Endothelial cell of umbilical vein (primary cell): Measurements from ENCODE around the gene CPED1. TPM values are rescaled to one million over a fixed set of nuclear protein-coding genes. Genes with fewer than 3 reads are reported as not detected.

Experiments used
- BruUV-seq: library from RNA; stranded (reverse); fragments of 400-500 nt; replicated peaks from 2 replicates; lab custom pipeline; 2021; lab: Mats Ljungman, UMichigan
- CTCF ChIA-PET: fragments of 300-600, 350-600 bp; sonication (Branson Sonifier 250); formaldehyde crosslinking; loops from one replicate; lab custom pipeline; 2021; ENCODE audit warnings: antibody characterized with exemption, inconsistent platforms; lab: Charles Lee
- POLR2A ChIA-PET: fragments of 300-600, 350-600 bp; sonication (Branson Sonifier 250); formaldehyde crosslinking; loops from one replicate; lab custom pipeline; 2021; ENCODE audit warnings: antibody characterized with exemption, inconsistent platforms; lab: Charles Lee
- DNase-seq: peaks from one replicate; pipeline ENCODE4 v3.0.0-alpha.2; 2011; ENCODE audit warnings: low read depth, low spot score
- FAIRE-seq: peaks from 2 replicates; lab custom pipeline; 2011; peaks lifted over from hg19 to GRCh38; lab: Jason Lieb, UNC
- H2AFZ ChIP-seq: 2 replicates; pipeline ENCODE4 v1.6.0; 2012; ENCODE audit warnings: low read depth, low read length, control low read depth, inconsistent platforms
- H3K27ac ChIP-seq: 2 replicates; pipeline ENCODE4 v1.5.1; 2011; ENCODE audit warnings: low read depth, mild to moderate bottlenecking, control low read depth, low read length, moderate library complexity; ENCODE audit not compliant: insufficient read depth
- H3K27me3 ChIP-seq, 2 experiments: 2 replicates each; pipeline versions ENCODE4 v1.6.0 to v1.6.1; 2011; ENCODE audit warnings: low read length in 2 of 2, mixed read lengths in 1 of 2; ENCODE audit not compliant: control insufficient read depth in 2 of 2, insufficient read depth in 2 of 2
- H3K36me3 ChIP-seq, 2 experiments: 2 replicates in 1 of 2; 3 replicates in 1 of 2; pipeline ENCODE4 v1.5.1; 2011; ENCODE audit warnings: low read length in 2 of 2, mild to moderate bottlenecking in 1 of 2, moderate library complexity in 1 of 2; ENCODE audit not compliant: control insufficient read depth in 2 of 2, insufficient read depth in 2 of 2; ENCODE audit errors: extremely low read depth in 1 of 2
- H3K4me1 ChIP-seq: 3 replicates; pipeline ENCODE4 v1.5.1; 2011; ENCODE audit warnings: mild to moderate bottlenecking, low read length; ENCODE audit not compliant: control insufficient read depth, insufficient read depth; ENCODE audit errors: extremely low read depth
- H3K4me2 ChIP-seq: 2 replicates; pipeline ENCODE4 v1.6.1; 2011; ENCODE audit warnings: low read length, control low read depth, mixed read lengths; ENCODE audit not compliant: insufficient read depth
- H3K4me3 ChIP-seq, 3 experiments: fragments of 200-600 bp in 1 of 3; sonication (generic), shearing (Covaris generic) in 1 of 3; replicated peaks in 1 of 3; 2 replicates each; pipeline ENCODE4 v1.5.1; 2011 to 2016; ENCODE audit warnings: control low read depth in 3 of 3, low read length in 3 of 3, mild to moderate bottlenecking in 2 of 3, inconsistent platforms in 1 of 3, low read depth in 1 of 3, moderate library complexity in 1 of 3; ENCODE audit not compliant: insufficient read depth in 1 of 3
- H3K79me2 ChIP-seq: 2 replicates; pipeline ENCODE4 v1.6.0; 2012; ENCODE audit warnings: low read length, inconsistent platforms; ENCODE audit not compliant: control insufficient read depth, insufficient read depth
- H3K9ac ChIP-seq: replicated peaks from 2 replicates; pipeline ENCODE3; 2011; ENCODE audit warnings: low read length, control low read depth; ENCODE audit not compliant: insufficient read depth; ENCODE audit errors: extremely low read depth
- H3K9me1 ChIP-seq: replicated peaks from 3 replicates; pipeline ENCODE4 v1.6.0; 2011; ENCODE audit warnings: mild to moderate bottlenecking, low read length; ENCODE audit not compliant: control insufficient read depth, insufficient read depth; ENCODE audit errors: extremely low read depth
- H3K9me3 ChIP-seq: replicated peaks from 2 replicates; pipeline ENCODE4 v1.5.1; 2012; ENCODE audit warnings: low read length, inconsistent platforms; ENCODE audit not compliant: control insufficient read depth, insufficient read depth
- H4K20me1 ChIP-seq: replicated peaks from 2 replicates; pipeline ENCODE3; 2011; ENCODE audit warnings: mild to moderate bottlenecking, low read length; ENCODE audit not compliant: control insufficient read depth, insufficient read depth; ENCODE audit errors: extremely low read depth
- EZH2 ChIP-seq: IDR thresholded peaks from 2 replicates; pipeline ENCODE4 v1.6.1; 2012; ENCODE audit warnings: borderline replicate concordance, low read depth, mild to moderate bottlenecking, moderate library complexity, low read length, inconsistent platforms; ENCODE audit not compliant: severe bottlenecking
- FOS ChIP-seq: IDR thresholded peaks from 2 replicates; pipeline ENCODE4 v1.6.1; 2011; ENCODE audit warnings: mild to moderate bottlenecking, low read length, moderate library complexity, borderline replicate concordance; ENCODE audit not compliant: insufficient read depth
- GATA2 ChIP-seq: IDR thresholded peaks from 2 replicates; pipeline ENCODE4 v1.7.0; 2011; ENCODE audit warnings: low read depth, mild to moderate bottlenecking, moderate library complexity, mixed read lengths, low read length; ENCODE audit not compliant: insufficient read length, insufficient read depth
- JUN ChIP-seq: IDR thresholded peaks from 2 replicates; pipeline ENCODE4 v1.6.1; 2011; ENCODE audit warnings: borderline replicate concordance, low read depth; ENCODE audit not compliant: insufficient read length, insufficient read depth
- MAX ChIP-seq: IDR thresholded peaks from 2 replicates; pipeline ENCODE4 v1.6.1; 2011; ENCODE audit not compliant: insufficient read depth, insufficient read length
- MYC ChIP-seq: IDR thresholded peaks from one replicate; pipeline ENCODE4 v1.6.1; 2011; ENCODE audit warnings: mild to moderate bottlenecking, low read depth, low read length
- POLR2A ChIP-seq: IDR thresholded peaks from 2 replicates; pipeline ENCODE4 v1.6.1; 2012; ENCODE audit warnings: low read depth, mild to moderate bottlenecking, control low read depth, low read length
- POLR2AphosphoS5 ChIP-seq: IDR thresholded peaks from 2 replicates; pipeline ENCODE4 v1.6.1; 2012; ENCODE audit warnings: low read depth, mild to moderate bottlenecking, control low read depth, low read length, moderate library complexity; ENCODE audit not compliant: insufficient read depth
- dilution Hi-C: fragments of 300-500 bp; cut with MboI; formaldehyde crosslinking; loops from one replicate; pipeline ENCODE4 v1.15.0; 2019; ENCODE audit warnings: low sequenced_read_pairs; ENCODE audit not compliant: extremely low pct_ligation_motif_present
- intact Hi-C: fragments of 100-400 bp; cut with micrococcal nuclease; formaldehyde crosslinking; loops from one replicate; pipeline ENCODE4 v1.10.0; 2022
- polyA plus RNA-seq, 4 experiments: library from polyadenylated mRNA; depleted of rRNA in 3 of 4; stranded (reverse) in 3 of 4; unstranded in 1 of 4; fragments of >200 nt; gene quantifications; 2 replicates each; pipeline versions ENCODE4 v1.2.1 to v1.2.3, GENCODE V29; 2011 to 2012; ENCODE audit warnings: missing spikeins in 1 of 4
- total RNA-seq: library from RNA; stranded (reverse); gene quantifications from 2 replicates; pipeline ENCODE4 v1.2.3, GENCODE V29; 2021
- TF ChIP-seq, protein P1 (sequence below), 2 donors: IDR thresholded peaks; 1 replicate in 1 of 2; 2 replicates in 1 of 2; pipeline ENCODE4 v1.5.1; 2011; ENCODE audit warnings: low read length in 2 of 2, mild to moderate bottlenecking in 2 of 2, moderate library complexity in 2 of 2, control low read depth in 1 of 2, inconsistent platforms in 1 of 2, low read depth in 1 of 2; ENCODE audit not compliant: insufficient read depth in 1 of 2; ENCODE audit errors: extremely low read depth in 1 of 2

The CPED1 gene
- total and polyA plus RNA-seq, 2 donors (not counting 3 experiments of a cell fraction or from before 2014, with no cell fraction given), result 0.22 to 3.0 TPM

- intact Hi-C loops, result no loop called here
- no peak for DNase-seq
- no peak overlapping the region for H2AFZ ChIP-seq
- POLR2A ChIA-PET, result no interaction called here
- dilution Hi-C loops, result no loop called here
- no peak for FAIRE-seq
- H3K9me1 ChIP-seq, result no peaks in the 10 kb centered on the region
- H4K20me1 ChIP-seq, result no peaks in the 10 kb centered on the region
- no peaks in the 10 kb centered on the region for H3K79me2 ChIP-seq
- H3K4me3 ChIP-seq, result no peak overlapping the region
- H3K9me3 ChIP-seq, result no peaks in the 10 kb centered on the region
- CTCF ChIA-PET, result no interaction called here
- no peak overlapping the region for H3K9ac ChIP-seq
- no peak overlapping the region for H3K4me2 ChIP-seq
- no peak overlapping the region for H3K27ac ChIP-seq
- peaks cover 10% of the 10 kb centered on the region for H3K4me1 ChIP-seq
- no TSS peak for BruUV-seq
- TF ChIP-seq MYC (no peak), MAX (no peak), POLR2AphosphoS5 (no peak), GATA2 (no peak), JUN (no peak), POLR2A (no peak), EZH2 (no peak), FOS (no peak)
- TF ChIP-seq, protein P1, sequence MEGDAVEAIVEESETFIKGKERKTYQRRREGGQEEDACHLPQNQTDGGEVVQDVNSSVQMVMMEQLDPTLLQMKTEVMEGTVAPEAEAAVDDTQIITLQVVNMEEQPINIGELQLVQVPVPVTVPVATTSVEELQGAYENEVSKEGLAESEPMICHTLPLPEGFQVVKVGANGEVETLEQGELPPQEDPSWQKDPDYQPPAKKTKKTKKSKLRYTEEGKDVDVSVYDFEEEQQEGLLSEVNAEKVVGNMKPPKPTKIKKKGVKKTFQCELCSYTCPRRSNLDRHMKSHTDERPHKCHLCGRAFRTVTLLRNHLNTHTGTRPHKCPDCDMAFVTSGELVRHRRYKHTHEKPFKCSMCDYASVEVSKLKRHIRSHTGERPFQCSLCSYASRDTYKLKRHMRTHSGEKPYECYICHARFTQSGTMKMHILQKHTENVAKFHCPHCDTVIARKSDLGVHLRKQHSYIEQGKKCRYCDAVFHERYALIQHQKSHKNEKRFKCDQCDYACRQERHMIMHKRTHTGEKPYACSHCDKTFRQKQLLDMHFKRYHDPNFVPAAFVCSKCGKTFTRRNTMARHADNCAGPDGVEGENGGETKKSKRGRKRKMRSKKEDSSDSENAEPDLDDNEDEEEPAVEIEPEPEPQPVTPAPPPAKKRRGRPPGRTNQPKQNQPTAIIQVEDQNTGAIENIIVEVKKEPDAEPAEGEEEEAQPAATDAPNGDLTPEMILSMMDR (IDR thresholded peaks at IDR 0.05; ENCODE audit: extremely low read depth in 1 of 2, insufficient read depth in 1 of 2, low read depth in 1 of 2, low read length in 2 of 2), result no peak
- H3K27me3 ChIP-seq, result peaks cover 33 to 56% of the 10 kb centered on the region in 2 experiments
- no peaks in the 10 kb centered on the region for H3K36me3 ChIP-seq
These were observed 345.9 kb downstream of the CPED1 start for GRCh38 chr7:121334376-121334775.
